GM21717 (cell line): ENCODE data around the gene SLC1A4.
"Not testable (repeated sequence)": the region's sequence is repeated elsewhere in the genome, so short reads cannot be mapped to it uniquely, and the experiment has no call there.

Source experiments
- ATAC-seq: cut with Tn5 transposase; IDR thresholded peaks from one replicate; pipeline ENCODE4 v1.9.1; 2021; ENCODE audit warnings: mild to moderate bottlenecking, moderate library complexity; ENCODE audit not compliant: unreplicated experiment

Gene SLC1A4

GRCh38 chr2:65023742-65024141 is 34.5 kb downstream of the SLC1A4 start:
- no peak for ATAC-seq

- ATAC-seq = no peak
Observed at GRCh38 chr2:65024149-65024829, 35.1 kb downstream of the SLC1A4 start.

- ATAC-seq = no peak
Observed at GRCh38 chr2:65025453-65026123, 36.4 kb downstream of the SLC1A4 start.

- ATAC-seq = no peak
Observed at GRCh38 chr2:65026154-65026553, 37.0 kb downstream of the SLC1A4 start.

- ATAC-seq = no peak
Observed at GRCh38 chr2:65026704-65027464, 37.7 kb downstream of the SLC1A4 start.

- no peak for ATAC-seq
Observed at GRCh38 chr2:65027616-65028244, 38.5 kb downstream of the SLC1A4 start.

GRCh38 chr2:65030476-65031332 is 41.5 kb downstream of the SLC1A4 start:
- ATAC-seq = no peak

GRCh38 chr2:65031341-65032018 is 42.3 kb downstream of the SLC1A4 start:
- peak; percentile 34 for ATAC-seq

GRCh38 chr2:65032019-65032975 is 43.1 kb downstream of the SLC1A4 start:
- no peak for ATAC-seq

- ATAC-seq = no peak
Observed at GRCh38 chr2:65033178-65033577, 44.0 kb downstream of the SLC1A4 start.

- not testable (repeated sequence) for ATAC-seq
Observed at GRCh38 chr2:65033667-65034066, 44.5 kb downstream of the SLC1A4 start.

GRCh38 chr2:65035351-65035943 is 46.2 kb downstream of the SLC1A4 start:
- no peak for ATAC-seq

GRCh38 chr2:65037178-65037577 is 48.0 kb downstream of the SLC1A4 start:
- no peak for ATAC-seq

GRCh38 chr2:65039640-65040039 is 50.4 kb downstream of the SLC1A4 start:
- no peak for ATAC-seq

GRCh38 chr2:65040400-65041261 is 51.4 kb downstream of the SLC1A4 start:
- ATAC-seq = peak; percentile 87

- no peak for ATAC-seq
Observed at GRCh38 chr2:65043001-65043400, 53.8 kb downstream of the SLC1A4 start.

GRCh38 chr2:65044097-65044735 is 55.0 kb downstream of the SLC1A4 start:
- no peak for ATAC-seq
